COLO829 (cell line): ENCODE results near the gene CNP.
"Not testable (repeated sequence)": the region's sequence is repeated elsewhere in the genome, so short reads cannot be mapped to it uniquely, and the experiment has no call there.

Experiments
- DNase-seq: peaks from one replicate; pipeline ENCODE4 v3.0.0; 2012; ENCODE audit warnings: low spot score

CNP gene

GRCh38 chr17:41966463-41967140 is at the start of gene CNP:
Gene CNP, plus strand, starts transcription at chr17:41966795. Its CDS starts 90 bp downstream, at chr17:41966885.
- peak; percentile 93 for DNase-seq

GRCh38 chr17:41917192-41917591 is 49.4 kb upstream of the CNP start:
- peak; percentile 84 for DNase-seq

GRCh38 chr17:41917679-41918313 is 48.8 kb upstream of the CNP start:
- DNase-seq, result no peak

GRCh38 chr17:41918314-41919164 is 48.1 kb upstream of the CNP start, which contains the start of gene ACLY:
Gene ACLY, minus strand, starts transcription at chr17:41918951. Its CDS starts 5,078 bp downstream, at chr17:41913873.
- DNase-seq, result peak; percentile 97

- DNase-seq, result no peak
Observed at GRCh38 chr17:41919165-41919817, 47.3 kb upstream of the CNP start.

GRCh38 chr17:41919840-41920579 is 46.6 kb upstream of the CNP start:
- DNase-seq, result no peak

- DNase-seq, result no peak
Observed at GRCh38 chr17:41920580-41920955, 46.0 kb upstream of the CNP start.

- DNase-seq, result no peak
Observed at GRCh38 chr17:41925991-41926590, 40.5 kb upstream of the CNP start.

GRCh38 chr17:41928693-41929251 is 37.8 kb upstream of the CNP start:
- DNase-seq, result no peak

GRCh38 chr17:41930009-41930832 is 36.4 kb upstream of the CNP start, which contains the start of gene ODAD4:
Gene ODAD4, plus strand, starts transcription at chr17:41930617. Its CDS starts 107 bp downstream, at chr17:41930724.
- DNase-seq, result peak; percentile 99

GRCh38 chr17:41930833-41931156 is 35.8 kb upstream of the CNP start:
- DNase-seq, result not testable (repeated sequence)

- not testable (repeated sequence) for DNase-seq
Observed at GRCh38 chr17:41931715-41932114, 34.9 kb upstream of the CNP start.

GRCh38 chr17:41932816-41933389 is 33.7 kb upstream of the CNP start:
- DNase-seq, result no peak

GRCh38 chr17:41935641-41936040 is 31.0 kb upstream of the CNP start:
- DNase-seq, result no peak

- no peak for DNase-seq
Observed at GRCh38 chr17:41937970-41938954, 28.3 kb upstream of the CNP start.

GRCh38 chr17:41939044-41939692 is 27.4 kb upstream of the CNP start:
- no peak for DNase-seq

GRCh38 chr17:41939693-41940090 is 26.9 kb upstream of the CNP start:
- no peak for DNase-seq

GRCh38 chr17:41941168-41941567 is 25.4 kb upstream of the CNP start:
- no peak for DNase-seq
